GM18909 (cell line): ENCODE measurements around the gene PNRC1.
"Not testable (repeated sequence)": the region's sequence is repeated elsewhere in the genome, so short reads cannot be mapped to it uniquely, and the experiment has no call there.

Source experiments
- ATAC-seq: cut with Tn5 transposase; IDR thresholded peaks from one replicate; pipeline ENCODE4 v1.9.1; 2021; ENCODE audit warnings: mild to moderate bottlenecking; ENCODE audit not compliant: unreplicated experiment, poor library complexity

The PNRC1 gene

GRCh38 chr6:89057759-89058158 is 22.8 kb upstream of the PNRC1 start:
- ATAC-seq, result no peak

- ATAC-seq, result no peak
Observed at GRCh38 chr6:89058627-89059026, 21.9 kb upstream of the PNRC1 start.

GRCh38 chr6:89059227-89059626 is 21.3 kb upstream of the PNRC1 start:
- no peak for ATAC-seq

- ATAC-seq, result no peak
Observed at GRCh38 chr6:89063881-89064280, 16.7 kb upstream of the PNRC1 start.

- not testable (repeated sequence) for ATAC-seq
Observed at GRCh38 chr6:89064931-89065330, 15.6 kb upstream of the PNRC1 start.

GRCh38 chr6:89066121-89066520 is 14.4 kb upstream of the PNRC1 start:
- not testable (repeated sequence) for ATAC-seq

GRCh38 chr6:89066940-89067646 is 13.5 kb upstream of the PNRC1 start:
- no peak for ATAC-seq

- ATAC-seq, result no peak
Observed at GRCh38 chr6:89067796-89068195, 12.8 kb upstream of the PNRC1 start.

GRCh38 chr6:89068695-89069094 is 11.9 kb upstream of the PNRC1 start:
- ATAC-seq, result no peak

GRCh38 chr6:89069536-89070163 is 10.9 kb upstream of the PNRC1 start:
- no peak for ATAC-seq

GRCh38 chr6:89071036-89071435 is 9.5 kb upstream of the PNRC1 start:
- ATAC-seq, result no peak

- ATAC-seq, result no peak
Observed at GRCh38 chr6:89073014-89073620, 7.4 kb upstream of the PNRC1 start.

- no peak for ATAC-seq
Observed at GRCh38 chr6:89073840-89074239, 6.7 kb upstream of the PNRC1 start.

- no peak for ATAC-seq
Observed at GRCh38 chr6:89079511-89080234, 878 bp upstream of the PNRC1 start.

- ATAC-seq, result peak; percentile 15
Observed at GRCh38 chr6:89081129-89081422, 525 bp downstream of the PNRC1 start.

- peak; percentile 69 for ATAC-seq
Observed at GRCh38 chr6:89081423-89082322, 1.1 kb downstream of the PNRC1 start.

- no peak for ATAC-seq
Observed at GRCh38 chr6:89082486-89082891, 1.9 kb downstream of the PNRC1 start.

GRCh38 chr6:89084542-89084941 is 4.0 kb downstream of the PNRC1 start:
- ATAC-seq, result no peak

- ATAC-seq, result no peak
Observed at GRCh38 chr6:89084954-89085353, 4.4 kb downstream of the PNRC1 start.
